DND-41 (cell line): ENCODE data around the gene LRFN2.

Experiments
- ATAC-seq: fragments of 200-7000 bp; cut with Tn5 transposase; 3 replicates; pipeline ENCODE4 v1.9.1; 2021; ENCODE audit warnings: low read depth; ENCODE audit not compliant: insufficient read depth
- DNase-seq: peaks from one replicate; pipeline ENCODE4 v3.0.0-alpha.2; 2020
- H2AFZ ChIP-seq: 2 replicates; pipeline ENCODE4 v1.6.0; 2012; ENCODE audit warnings: low read depth, low read length
- H3K27ac ChIP-seq: 2 replicates; pipeline ENCODE4 v1.5.1; 2012; ENCODE audit warnings: low read length, inconsistent platforms
- H3K27me3 ChIP-seq: fragments of 200-600 bp; sonication (generic); 2 replicates; pipeline ENCODE4 v1.6.0; 2012; ENCODE audit warnings: low read length, mild to moderate bottlenecking, inconsistent platforms; ENCODE audit not compliant: insufficient read depth, poor library complexity
- H3K36me3 ChIP-seq: 2 replicates; pipeline ENCODE4 v1.5.1; 2012; ENCODE audit warnings: low read length, inconsistent platforms; ENCODE audit not compliant: insufficient read depth
- H3K4me1 ChIP-seq: 2 replicates; pipeline ENCODE4 v1.5.1; 2012; ENCODE audit warnings: mild to moderate bottlenecking, low read length; ENCODE audit not compliant: insufficient read depth
- H3K4me2 ChIP-seq: 2 replicates; pipeline ENCODE4 v1.6.0; 2012; ENCODE audit warnings: mild to moderate bottlenecking, moderate library complexity, low read length, inconsistent platforms; ENCODE audit not compliant: insufficient read depth
- H3K4me3 ChIP-seq, 2 experiments: fragments of 200-600 bp in 1 of 2; shearing (Covaris generic) in 1 of 2; 2 replicates each; pipeline ENCODE4 v1.5.1; 2012 to 2016; ENCODE audit warnings: inconsistent platforms in 2 of 2, low read length in 2 of 2, mild to moderate bottlenecking in 2 of 2, low read depth in 1 of 2, moderate library complexity in 1 of 2
- H3K79me2 ChIP-seq: 2 replicates; pipeline ENCODE4 v1.6.0; 2012; ENCODE audit warnings: low read length, inconsistent platforms; ENCODE audit not compliant: insufficient read depth
- H3K9ac ChIP-seq: 2 replicates; pipeline ENCODE4 v1.6.0; 2012; ENCODE audit warnings: low read depth, mild to moderate bottlenecking, inconsistent platforms, low read length, moderate library complexity
- H3K9me3 ChIP-seq: 2 replicates; pipeline ENCODE4 v1.5.1; 2012; ENCODE audit warnings: low read length, moderate library complexity, mild to moderate bottlenecking, inconsistent platforms; ENCODE audit not compliant: insufficient read depth, severe bottlenecking
- H4K20me1 ChIP-seq: 2 replicates; pipeline ENCODE4 v1.6.0; 2012; ENCODE audit warnings: low read length; ENCODE audit not compliant: insufficient read depth
- EZH2 ChIP-seq: IDR thresholded peaks from 3 replicates; pipeline ENCODE4 v1.6.1; 2012; ENCODE audit warnings: borderline replicate concordance, low read depth, mild to moderate bottlenecking, moderate library complexity, low read length, inconsistent platforms; ENCODE audit not compliant: severe bottlenecking
- TF ChIP-seq, protein P1 (sequence below): IDR thresholded peaks from 2 replicates; pipeline ENCODE4 v1.5.1; 2012; ENCODE audit warnings: borderline replicate concordance, low read length, moderate library complexity, mild to moderate bottlenecking; ENCODE audit not compliant: poor library complexity, severe bottlenecking; ENCODE audit errors: extremely low read depth

The LRFN2 gene

DNA sequence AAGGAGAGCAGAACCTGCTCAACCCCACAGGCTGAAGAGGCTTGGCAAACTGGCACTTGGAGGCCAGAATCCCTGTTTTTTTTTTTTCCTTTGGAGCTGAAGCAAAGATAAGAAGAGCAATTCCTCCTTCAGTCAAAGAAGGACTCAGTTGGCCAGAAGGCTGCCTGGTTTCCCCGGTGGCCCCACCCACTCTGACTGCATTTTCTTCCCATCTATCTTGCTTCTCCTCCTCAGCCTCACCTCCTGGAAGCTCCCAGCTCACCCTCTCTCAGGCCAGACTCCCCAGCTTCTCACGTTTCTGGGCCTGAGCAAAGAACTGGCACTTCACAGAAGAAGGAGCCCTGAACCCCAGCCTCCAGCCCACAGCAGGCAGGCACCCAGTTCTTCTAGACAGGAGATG is 2.4 kb downstream of the LRFN2 start:
- no peaks in the 10 kb centered on the region for H3K79me2 ChIP-seq
- peak overlapping the region; percentile 56 for H3K27ac ChIP-seq
- no peak overlapping the region for H2AFZ ChIP-seq
- H3K36me3 ChIP-seq = no peaks in the 10 kb centered on the region
- no peaks in the 10 kb centered on the region for H4K20me1 ChIP-seq
- ATAC-seq (no peak), DNase-seq (no peak)
- H3K27me3 ChIP-seq = peaks cover 25% of the 10 kb centered on the region
- peak overlapping the region; percentile 54 for H3K9ac ChIP-seq
- no peaks in the 10 kb centered on the region for H3K9me3 ChIP-seq
- H3K4me3 ChIP-seq = peak overlapping the region in 1 of 2 experiments; percentile 62; a peak in 1 of 4 replicates
- peaks cover 52% of the 10 kb centered on the region for H3K4me1 ChIP-seq
- no peak for TF ChIP-seq EZH2
- TF ChIP-seq, protein P1, sequence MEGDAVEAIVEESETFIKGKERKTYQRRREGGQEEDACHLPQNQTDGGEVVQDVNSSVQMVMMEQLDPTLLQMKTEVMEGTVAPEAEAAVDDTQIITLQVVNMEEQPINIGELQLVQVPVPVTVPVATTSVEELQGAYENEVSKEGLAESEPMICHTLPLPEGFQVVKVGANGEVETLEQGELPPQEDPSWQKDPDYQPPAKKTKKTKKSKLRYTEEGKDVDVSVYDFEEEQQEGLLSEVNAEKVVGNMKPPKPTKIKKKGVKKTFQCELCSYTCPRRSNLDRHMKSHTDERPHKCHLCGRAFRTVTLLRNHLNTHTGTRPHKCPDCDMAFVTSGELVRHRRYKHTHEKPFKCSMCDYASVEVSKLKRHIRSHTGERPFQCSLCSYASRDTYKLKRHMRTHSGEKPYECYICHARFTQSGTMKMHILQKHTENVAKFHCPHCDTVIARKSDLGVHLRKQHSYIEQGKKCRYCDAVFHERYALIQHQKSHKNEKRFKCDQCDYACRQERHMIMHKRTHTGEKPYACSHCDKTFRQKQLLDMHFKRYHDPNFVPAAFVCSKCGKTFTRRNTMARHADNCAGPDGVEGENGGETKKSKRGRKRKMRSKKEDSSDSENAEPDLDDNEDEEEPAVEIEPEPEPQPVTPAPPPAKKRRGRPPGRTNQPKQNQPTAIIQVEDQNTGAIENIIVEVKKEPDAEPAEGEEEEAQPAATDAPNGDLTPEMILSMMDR = no peak
- H3K4me2 ChIP-seq = peak overlapping the region; percentile 79

DNA sequence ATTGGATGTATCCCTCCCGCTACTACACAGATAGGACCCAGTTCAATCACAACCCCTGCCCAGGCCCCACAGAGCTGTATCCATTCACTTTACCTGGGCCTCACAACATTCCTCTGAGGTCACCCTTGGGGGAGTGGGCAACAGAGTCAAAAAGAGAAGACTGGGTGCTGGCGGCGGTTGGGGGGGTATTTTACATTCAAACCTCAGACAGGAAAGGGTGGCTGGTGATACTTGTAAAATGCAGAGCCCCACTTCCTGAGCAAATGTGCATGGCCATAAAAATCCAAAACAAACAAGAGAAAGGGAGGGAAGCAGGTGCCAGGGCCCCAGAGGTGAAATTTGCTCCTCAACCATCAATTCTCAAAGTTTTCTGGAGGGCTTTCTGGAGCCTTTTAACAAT is 3.5 kb downstream of the LRFN2 start:
- Histone ChIP-seq H3K9me3 (no peaks in the 10 kb centered on the region), H3K4me1 (peaks cover 52% of the 10 kb centered on the region), H3K27ac (peak overlapping the region; percentile 66), H3K4me3 (no peak overlapping the region), H2AFZ (no peak overlapping the region), H3K27me3 (peaks cover 19% of the 10 kb centered on the region), H4K20me1 (no peaks in the 10 kb centered on the region), H3K9ac (peak overlapping the region; percentile 14; the same call in 1 of the 2 replicates), H3K79me2 (no peaks in the 10 kb centered on the region), H3K36me3 (no peaks in the 10 kb centered on the region), H3K4me2 (peak overlapping the region; percentile 37; the same call in 1 of the 2 replicates)
- TF ChIP-seq, protein P1 = no peak
- TF ChIP-seq EZH2 = no peak
- DNase-seq (peak; percentile 67), ATAC-seq (peak; percentile 15)

DNA sequence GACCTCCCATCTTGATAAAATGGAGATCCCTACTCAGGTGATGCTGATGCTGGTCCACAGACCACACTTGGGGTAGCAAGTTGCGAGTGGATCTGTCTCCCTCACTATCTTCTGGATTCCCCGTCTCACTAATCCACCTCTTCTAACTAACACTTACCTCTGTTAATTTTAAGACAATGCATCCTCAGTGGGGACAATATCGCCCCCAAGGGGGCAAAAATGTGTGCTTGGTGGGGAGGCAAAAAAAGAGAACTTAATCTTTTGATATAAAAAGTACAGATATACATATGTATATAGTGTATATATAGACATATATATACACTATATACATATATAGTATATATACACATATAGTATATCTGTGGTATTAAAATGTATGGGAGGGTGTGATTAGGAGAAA is 4.3 kb downstream of the LRFN2 start:
- no peaks in the 10 kb centered on the region for H4K20me1 ChIP-seq
- peaks cover 13% of the 10 kb centered on the region for H3K27me3 ChIP-seq
- no peak overlapping the region for H3K9ac ChIP-seq
- no peak overlapping the region for H2AFZ ChIP-seq
- DNase-seq (peak; percentile 40), ATAC-seq (no peak)
- TF ChIP-seq, protein P1 = peak; percentile 51
- no peak for TF ChIP-seq EZH2
- H3K79me2 ChIP-seq = no peaks in the 10 kb centered on the region
- no peaks in the 10 kb centered on the region for H3K36me3 ChIP-seq
- H3K4me3 ChIP-seq = no peak overlapping the region
- H3K9me3 ChIP-seq = no peaks in the 10 kb centered on the region
- peaks cover 49% of the 10 kb centered on the region for H3K4me1 ChIP-seq
- no peak overlapping the region for H3K27ac ChIP-seq
- H3K4me2 ChIP-seq = no peak overlapping the region

DNA sequence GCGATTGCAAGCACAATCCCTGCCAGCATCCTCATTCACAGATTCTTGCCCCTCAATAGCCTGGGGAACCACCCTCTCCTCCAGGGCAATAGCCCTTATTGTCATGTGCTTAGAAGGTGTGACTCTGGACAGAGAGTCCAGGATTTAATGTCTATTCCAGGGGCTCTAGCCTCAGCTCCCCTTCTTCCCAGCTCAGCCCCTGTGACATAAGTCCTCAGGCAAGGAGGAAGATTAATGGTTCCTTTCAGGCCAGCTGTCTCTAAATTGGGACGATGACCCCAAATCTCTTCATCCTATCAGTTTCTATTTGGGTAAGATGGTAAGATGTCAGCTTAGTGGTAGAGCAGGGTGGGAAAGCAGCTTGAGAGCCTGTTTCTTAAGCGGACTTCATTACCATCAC is 8.1 kb downstream of the LRFN2 start:
- Histone ChIP-seq H3K4me1 (peaks cover 11% of the 10 kb centered on the region), H4K20me1 (no peaks in the 10 kb centered on the region), H3K36me3 (no peaks in the 10 kb centered on the region), H3K4me3 (no peak overlapping the region), H2AFZ (no peak overlapping the region), H3K27ac (no peak overlapping the region), H3K79me2 (no peaks in the 10 kb centered on the region), H3K9ac (no peak overlapping the region), H3K27me3 (no peaks in the 10 kb centered on the region), H3K4me2 (no peak overlapping the region), H3K9me3 (no peaks in the 10 kb centered on the region)
- TF ChIP-seq, protein P1 = no peak
- no peak for TF ChIP-seq EZH2
- DNase-seq (no peak), ATAC-seq (no peak)
